ENCODE measurements around the gene SEC16A.
A peak's percentile ranks its signal among the peaks of the same experiment; 100 is the strongest.

The SEC16A gene, protein sequence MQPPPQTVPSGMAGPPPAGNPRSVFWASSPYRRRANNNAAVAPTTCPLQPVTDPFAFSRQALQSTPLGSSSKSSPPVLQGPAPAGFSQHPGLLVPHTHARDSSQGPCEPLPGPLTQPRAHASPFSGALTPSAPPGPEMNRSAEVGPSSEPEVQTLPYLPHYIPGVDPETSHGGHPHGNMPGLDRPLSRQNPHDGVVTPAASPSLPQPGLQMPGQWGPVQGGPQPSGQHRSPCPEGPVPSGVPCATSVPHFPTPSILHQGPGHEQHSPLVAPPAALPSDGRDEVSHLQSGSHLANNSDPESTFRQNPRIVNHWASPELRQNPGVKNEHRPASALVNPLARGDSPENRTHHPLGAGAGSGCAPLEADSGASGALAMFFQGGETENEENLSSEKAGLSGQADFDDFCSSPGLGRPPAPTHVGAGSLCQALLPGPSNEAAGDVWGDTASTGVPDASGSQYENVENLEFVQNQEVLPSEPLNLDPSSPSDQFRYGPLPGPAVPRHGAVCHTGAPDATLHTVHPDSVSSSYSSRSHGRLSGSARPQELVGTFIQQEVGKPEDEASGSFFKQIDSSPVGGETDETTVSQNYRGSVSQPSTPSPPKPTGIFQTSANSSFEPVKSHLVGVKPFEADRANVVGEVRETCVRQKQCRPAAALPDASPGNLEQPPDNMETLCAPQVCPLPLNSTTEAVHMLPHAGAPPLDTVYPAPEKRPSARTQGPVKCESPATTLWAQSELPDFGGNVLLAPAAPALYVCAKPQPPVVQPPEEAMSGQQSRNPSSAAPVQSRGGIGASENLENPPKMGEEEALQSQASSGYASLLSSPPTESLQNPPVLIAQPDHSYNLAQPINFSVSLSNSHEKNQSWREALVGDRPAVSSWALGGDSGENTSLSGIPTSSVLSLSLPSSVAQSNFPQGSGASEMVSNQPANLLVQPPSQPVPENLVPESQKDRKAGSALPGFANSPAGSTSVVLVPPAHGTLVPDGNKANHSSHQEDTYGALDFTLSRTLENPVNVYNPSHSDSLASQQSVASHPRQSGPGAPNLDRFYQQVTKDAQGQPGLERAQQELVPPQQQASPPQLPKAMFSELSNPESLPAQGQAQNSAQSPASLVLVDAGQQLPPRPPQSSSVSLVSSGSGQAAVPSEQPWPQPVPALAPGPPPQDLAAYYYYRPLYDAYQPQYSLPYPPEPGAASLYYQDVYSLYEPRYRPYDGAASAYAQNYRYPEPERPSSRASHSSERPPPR (N-terminal part only)

DNA sequence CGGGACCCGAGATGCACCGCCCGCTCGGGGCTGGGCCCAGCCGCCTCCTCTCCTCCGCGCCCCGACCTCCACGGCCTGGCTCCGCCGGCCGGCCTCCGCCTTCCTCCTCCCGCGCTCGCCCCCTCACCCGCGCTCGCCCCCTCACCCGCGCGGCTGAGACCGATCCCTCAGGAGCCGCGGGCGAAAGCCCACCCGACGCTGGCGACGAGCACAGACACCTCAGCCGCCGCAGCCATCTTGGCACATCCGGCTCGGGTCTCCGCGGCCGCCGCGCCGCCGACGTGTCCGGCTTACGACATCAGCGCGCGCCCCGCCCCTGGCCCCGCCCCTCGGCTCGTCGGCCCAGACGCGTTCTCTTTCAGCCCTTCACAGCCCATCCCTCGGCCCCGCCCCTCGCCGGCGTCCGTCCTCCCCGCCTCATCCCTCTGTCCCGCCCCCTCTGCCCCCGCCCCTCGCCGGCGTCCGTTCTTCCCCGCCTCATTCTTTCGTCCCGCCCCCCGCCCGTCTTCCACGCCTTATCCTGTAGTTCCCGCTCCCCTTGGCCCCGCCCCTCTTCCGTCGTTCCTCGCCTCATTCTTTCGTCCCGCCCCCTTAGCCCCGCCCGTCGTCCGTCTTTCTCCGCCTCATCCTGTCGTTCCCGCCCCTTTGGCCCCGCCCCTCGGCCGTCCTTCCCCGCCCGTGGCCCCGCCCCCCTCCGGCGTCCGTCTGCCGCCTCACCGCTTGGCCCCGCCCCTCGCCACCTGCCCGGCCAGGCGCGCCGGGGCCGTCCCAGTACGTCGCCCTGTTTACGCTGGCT is at the start of gene SEC16A:
Gene SEC16A, minus strand, starts transcription at position 248 of the 796 bp plus-strand sequence. CDS start 5,425 bp downstream, outside the sequence.
- DNase-seq, result peak; percentile 99 to 100

DNA sequence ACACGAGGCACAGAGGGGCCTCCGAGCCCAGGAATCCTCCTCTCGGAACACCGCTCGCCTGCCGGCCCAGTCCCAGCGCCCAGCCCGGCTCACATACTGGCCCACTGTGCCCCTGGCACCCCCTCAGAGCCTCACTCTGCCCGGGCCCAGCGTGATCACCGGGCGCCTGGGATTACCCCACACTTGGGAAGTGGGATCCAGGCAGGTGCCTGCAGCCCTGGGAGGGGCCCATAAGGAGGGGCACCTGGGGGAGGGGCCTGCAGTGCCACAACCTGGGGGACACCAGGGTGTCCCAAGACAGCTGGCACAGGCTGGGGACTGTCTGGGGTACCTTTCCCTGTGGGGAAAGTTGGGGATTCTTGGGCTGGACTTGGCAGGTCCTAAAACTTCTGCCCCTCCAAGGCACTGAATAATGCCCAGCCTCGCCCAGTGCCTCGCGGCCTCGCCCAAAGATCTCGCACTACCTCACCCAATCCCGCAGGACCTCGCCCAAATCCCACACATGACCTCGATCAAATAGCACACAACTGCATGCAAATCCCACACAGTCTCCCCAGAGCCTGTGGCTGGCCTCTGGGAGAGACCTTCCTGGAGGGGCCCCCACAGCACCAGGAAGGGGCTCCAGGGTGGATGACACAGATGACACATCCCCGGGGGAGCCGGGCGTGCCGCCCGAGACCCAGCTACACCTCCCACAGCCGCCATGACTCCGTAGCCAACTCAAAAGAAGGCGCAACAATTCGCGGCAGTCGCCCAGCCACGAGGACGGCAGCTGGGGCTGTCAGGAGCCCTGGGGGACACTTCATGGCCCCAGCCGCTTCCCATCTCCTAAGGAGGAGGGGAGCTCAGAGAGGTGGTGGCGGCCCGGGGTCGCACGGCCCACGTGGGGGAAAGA is 49.3 kb upstream of the SEC16A start:
- DNase-seq, result no peak

DNA sequence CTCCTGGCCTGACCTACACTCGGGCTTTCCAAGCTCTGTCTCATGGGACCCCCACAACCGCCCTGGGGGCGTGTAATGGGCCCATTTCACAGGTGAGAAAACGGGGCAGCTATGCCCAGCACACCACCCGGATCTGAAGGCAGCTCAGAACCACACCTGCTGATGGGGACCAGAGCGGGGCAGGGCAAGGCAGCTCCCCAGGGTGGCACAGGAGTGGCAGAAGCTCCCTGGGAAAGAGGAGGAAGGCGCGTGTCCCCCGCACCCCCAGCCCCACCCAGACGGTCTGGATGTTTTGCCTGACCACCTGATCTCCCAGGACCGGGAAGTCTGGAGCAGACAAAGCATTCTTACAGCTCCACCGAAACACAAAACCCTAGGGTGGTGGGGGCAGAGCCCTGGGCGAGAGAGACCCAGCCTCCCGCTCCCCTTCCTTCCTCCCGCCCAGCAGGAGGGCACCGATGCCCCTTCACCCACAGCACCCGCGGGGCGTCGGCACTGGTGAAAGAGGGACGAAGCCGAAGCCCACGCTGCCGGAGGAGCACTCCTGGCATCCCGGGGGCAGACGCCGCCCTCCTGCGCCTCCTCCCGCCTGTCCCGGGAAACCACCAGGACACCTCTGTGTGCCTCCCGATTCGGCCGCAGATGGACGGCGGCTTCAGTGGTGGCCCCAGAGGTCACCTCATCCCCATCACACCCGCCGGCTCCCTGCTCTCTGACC is 48.5 kb upstream of the SEC16A start:
- no peak for DNase-seq

DNA sequence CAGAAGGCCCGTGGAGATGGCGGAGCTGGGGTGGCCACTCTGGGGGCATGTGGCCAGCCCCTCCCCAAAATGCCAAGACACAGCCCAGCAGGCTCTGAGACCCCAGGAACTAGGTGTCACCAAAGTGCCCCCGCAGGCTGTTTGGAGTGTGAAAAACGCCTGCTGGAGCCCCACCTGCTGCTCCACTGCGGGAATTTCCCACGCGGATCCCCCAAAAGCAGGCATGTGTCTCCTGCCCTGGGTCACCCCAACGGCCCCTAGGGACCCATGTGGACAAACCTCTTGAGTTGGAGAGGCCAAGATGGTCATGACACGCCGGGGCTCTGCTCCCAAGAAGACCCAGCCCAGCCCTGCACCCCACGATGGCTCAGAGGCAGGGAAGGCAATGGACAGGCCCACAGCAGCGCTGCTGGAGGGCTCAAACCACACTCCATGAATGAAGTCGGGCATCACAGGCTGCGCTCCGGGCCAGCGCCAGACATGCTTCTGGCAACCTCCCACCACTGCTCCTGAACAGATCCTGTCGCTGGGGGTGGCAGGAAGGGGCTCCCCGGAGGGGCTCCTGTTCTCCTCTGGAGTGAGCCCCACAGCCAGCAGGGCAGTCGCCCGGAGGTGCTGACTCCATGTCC is 47.7 kb upstream of the SEC16A start:
- no peak for DNase-seq

DNA sequence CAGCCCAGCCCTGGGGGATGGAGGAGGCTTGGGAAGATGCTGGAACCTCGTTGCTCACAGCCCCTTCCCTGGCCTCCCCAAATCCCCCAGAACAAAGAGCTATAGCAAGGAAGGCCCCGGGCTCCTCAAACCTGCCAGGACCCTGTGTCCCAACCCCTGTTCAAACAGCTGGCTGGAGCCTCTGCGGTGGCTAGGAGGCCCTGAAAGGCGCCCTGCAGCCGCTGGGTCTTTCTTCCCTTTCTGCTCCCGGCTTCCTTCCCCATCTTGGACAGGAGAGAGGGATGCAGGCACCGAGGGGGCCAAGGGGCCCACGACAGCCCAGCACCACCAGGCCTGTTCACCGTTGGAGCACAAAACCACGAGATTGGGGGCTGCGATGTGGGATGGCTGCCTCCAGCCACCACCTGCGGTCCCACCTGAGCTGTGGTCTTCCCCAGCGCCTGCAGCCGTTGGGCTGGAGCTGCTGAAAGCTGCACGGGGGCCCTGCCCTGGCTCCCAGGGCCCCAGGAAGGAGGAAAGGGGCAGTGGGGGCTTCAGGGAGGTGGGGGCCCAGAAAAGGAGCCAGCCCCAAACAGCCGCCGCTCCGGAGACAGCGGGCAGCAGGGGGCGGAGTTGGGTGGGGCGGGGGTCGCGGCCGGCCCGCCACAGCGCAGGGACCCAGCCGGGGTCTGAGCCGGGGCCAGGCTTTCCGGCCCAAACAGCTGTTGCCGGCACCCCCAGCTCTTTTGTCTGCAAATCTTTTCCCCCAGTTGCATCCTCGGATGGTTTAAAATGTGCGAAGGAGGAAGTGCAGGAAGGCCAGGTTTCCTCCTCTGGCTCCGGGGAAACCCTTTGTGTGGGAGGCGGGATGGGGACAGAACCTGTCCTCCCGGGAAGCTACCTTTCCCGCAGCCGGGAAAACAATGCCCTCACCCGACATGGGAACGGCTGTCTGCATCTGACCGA is 46.9 kb upstream of the SEC16A start:
- DNase-seq, result no peak

DNA sequence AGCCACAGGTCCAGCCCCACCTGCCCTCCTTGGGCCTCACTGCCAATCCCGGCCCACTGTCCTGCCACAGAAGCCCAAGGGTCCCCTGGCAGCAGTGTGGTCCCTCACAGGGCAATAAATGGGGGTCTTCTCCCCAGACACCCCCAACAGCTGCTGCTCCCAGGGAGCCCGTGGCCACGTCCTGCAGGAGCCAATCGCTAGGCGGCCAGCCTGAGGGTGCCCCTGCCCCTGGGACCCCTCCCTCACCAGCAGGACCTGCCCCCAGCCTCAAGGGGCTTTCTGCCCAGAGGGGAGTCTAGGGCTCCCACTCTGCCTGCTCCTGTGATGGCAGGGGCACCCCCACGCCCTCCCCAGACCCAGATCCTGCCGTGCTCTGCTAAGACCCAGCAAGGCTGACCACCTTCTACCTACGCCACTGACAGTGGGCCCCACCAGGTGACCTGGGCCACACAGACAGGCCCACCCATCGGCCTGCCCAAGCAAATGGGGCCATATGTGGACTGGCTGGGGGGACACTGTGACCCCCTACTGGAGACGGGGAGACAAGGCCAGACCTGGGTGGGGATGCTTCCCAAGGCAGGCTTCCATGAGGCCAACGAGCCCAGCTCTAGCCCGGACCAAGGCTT is 46.0 kb upstream of the SEC16A start:
- DNase-seq, result no peak

DNA sequence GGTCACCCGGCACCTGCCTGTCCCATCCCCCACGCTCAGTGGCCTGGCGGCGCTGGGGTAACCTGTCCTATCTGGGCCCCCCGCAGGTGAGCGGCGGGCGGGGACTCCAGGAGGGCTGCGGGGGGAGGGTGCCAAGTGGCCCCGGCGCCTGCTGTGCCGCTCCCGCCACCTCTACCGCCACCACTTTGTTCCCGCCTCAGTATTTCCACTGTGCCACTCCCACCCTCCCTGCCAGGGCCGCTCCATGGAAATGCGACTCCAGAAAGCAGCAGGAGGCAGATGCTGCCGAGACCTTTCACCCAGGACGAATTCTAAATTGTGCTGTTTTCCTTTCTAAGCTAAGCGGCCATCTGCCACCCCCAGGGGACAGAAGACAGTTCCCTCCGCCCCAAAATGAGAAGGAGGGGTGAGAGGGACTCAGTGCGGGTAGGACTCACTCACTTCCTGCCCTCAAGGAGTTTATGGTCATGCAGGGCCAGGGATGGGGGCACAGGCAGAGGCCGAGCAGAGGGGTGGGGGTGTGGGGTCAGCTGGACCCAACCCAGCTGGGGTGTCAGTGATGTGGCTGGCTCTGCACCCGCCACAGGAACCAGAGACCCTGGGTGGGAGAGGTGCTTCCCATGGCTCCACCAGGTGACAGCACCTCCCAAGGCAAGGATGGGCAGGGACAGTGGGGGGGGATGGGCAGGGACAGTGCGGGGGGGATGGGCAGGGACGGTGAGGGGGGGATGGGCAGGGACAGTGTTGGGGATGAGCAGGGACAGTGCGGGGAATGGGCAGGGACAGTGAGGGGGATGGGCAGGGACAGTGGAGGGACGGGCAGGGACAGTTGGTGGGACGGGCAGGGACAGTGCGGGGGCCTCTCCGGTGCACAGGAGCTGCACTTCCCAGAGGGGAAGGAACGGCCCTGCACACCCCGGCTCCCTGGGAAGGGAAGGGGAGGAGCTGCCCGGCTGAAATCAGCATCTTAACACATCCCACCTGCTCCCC is 45.2 kb upstream of the SEC16A start:
- no peak for DNase-seq

DNA sequence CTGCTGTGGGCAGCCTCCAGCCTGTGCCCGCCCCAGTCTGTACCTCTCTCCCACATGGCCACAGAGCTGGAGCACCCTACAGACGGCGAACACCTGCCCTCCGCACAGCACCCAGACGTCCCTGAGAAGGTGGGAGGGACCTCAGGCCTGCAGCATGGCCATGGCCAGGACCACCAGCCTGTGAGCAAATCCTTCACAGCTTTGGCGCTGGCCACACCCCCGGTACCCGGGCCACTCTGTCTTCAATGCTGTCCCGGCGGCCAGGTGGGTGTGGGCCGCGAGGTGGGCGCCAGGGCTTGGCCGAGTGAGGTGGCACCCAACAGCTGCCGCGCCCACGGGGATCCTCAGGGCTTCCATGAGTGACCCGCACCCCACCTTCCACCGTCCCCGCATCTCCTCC is 44.3 kb upstream of the SEC16A start:
- DNase-seq, result no peak

DNA sequence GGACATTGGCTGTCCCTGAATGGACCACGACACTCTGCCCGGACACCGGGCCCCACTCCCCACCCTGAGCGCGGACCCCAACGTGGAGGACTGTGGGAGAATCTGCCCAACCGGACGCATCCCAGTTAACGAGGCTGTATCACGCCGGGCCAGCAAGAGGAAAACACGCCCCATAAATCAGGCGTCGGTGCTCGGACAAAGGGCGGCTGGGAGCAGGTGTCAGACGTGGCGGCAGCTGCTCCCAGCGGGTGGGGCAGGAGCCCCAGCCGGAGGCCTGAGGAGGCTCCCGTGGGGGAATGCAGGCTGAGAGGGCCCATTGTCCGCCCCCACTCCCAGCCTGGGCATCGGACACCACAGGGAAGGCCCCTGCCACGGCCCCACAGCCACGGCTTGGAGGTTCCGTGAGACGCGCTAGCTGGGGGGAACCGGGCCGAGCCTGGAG is 43.8 kb upstream of the SEC16A start:
- no peak for DNase-seq

DNA sequence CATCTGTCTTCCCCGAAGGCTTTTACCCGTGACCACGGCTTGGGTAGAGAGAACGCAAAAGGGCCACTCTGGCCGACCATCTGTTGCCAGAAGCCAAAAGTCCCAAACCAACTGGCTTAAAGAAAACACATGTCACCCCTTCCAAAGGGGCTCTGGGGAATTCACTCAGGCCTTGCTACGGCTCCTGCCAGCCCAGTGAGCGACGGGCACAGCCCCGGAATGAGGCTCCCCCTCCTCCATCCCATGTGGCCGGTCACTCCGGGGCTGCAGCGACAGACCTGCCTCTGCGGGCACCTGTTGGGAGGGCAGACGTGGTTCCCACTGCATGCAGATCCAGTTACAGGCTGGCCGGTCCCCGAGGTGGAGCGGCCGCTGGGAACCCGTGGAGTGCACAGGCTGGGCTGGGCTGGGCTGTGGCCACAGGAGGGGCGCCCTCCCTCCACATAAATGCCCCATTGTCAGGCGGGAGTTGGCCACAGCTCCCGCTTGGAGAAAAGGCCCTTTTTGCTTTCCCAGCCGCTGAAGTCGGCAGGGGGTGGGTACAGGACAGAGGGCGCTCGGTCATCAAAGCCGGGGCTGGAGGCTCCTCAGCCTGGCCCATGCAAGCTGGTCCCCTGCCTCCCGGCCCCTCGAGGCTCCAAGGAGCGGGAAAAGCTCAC is 43.1 kb upstream of the SEC16A start:
- DNase-seq, result no peak

DNA sequence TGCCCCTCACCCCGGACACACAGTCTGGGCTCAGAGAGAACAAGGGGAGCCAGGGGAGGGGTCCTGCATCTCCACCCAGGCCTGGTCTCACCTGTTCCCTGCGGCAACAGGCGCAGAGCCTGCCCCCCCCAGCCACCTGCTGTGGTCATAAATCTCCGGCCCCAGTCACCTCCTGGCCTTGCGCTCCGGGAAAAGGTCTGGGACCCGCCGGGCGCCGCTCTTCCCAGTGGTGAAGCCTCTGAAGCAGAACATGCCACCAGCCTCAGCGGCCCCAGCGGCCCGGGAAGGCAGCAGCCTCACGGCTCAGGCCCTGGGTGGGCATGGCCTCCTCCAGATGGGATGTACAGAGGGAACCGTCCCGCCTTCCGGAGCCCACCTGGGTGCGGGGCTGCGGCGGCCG is 42.4 kb upstream of the SEC16A start:
- DNase-seq, result no peak

DNA sequence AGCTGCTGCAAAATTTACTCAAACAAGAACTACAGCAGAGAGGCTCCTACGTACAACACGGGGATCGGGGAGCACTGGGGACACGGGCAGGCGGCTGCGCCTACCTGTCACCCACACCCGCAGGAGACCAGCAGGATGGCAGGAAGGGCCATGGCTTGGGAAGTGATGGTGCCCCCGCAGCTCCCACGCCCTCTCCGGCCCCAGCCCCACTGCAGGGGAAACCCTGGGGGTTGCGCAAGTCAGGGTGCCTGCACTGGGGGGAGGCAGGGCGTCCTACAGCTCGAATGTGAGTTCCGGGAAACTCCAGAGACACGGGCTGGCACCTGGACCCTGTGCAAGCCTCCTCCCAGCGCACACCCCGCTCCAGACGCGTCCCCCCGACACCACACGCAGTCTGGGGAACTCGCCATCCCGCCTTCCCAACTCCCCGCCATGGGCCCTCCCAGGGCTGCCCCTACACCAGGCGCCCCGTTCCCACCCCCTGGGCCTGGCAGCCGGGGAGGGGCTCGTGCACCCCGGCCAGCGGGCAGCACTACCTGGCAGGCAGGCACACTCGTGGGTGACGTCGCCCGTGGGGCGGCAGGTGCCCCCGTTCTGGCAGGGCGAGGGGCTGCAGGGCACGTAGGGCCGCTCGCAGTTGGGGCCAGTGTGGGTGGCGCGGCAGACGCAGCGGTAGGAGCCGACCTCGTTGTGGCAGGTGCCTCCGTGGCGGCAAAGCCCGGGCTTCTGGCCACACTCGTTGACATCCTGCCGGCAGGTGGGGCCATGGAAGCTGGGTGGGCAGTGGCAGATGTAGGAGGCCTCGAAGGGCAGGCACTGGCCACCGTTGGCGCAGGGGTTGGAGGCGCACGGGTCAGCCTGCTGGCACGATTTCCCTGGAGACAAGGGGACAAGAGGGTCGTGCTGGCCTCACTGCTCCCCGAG is 39.7 kb upstream of the SEC16A start:
- DNase-seq, result no peak

DNA sequence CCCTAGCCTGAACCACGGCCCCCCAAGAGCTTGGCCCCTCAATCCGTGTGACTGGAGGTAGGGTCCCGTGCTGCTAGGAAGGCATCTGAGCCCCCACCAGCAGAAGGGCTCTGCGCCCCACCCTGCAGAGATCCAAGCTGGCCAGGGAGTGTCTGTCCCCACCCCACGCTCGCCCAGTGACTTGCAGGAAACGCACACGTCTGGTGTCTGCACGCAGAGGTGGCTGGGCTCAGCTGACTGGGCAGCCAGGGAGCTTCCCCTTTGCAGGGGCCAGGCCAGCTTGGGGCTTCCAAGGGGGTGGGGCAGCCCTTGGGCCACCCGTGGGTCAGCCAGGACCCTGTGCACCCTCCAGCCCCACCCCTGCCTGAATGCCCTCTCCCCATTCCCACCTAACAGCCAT is 38.7 kb upstream of the SEC16A start:
- no peak for DNase-seq

DNA sequence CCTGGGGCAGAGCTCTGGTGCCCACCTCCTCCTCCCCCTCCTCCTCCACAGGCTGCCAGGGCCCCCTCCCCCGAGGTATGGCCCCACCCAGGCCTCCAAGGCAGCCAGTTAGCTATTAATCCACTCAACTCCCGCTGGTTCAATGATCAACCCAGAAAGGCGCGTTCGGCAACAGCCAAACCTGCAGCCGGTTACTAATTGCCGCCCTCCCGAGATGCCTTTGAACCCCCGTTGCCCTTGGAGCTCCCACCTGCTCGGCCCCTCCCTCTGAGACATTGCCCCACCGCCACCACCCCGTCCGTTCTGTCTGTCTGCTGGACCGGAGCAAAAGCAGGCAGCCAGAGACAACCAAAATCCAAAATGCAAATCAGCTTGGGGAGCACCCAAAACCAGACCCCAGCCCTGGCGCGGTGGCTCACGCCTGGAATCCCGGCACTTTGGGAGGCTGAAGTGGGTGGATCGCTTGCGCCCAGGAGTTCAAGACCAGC is 37.3 kb upstream of the SEC16A start:
- no peak for DNase-seq

All from stimulated activated CD4-positive, alpha-beta T cell treated with anti-CD3 and anti-CD28 coated beads, Interleukin-2, amount 100 ng/mL, for 48 hours (primary cell).